Measurements from ENCODE around the gene PSMG1. TPM values are rescaled to one million over a fixed set of nuclear protein-coding genes. Genes with fewer than 3 reads are reported as not detected.

The PSMG1 gene
- total and polyA plus RNA-seq, 2 donors (not counting 1 experiment from before 2014, with no cell fraction given), result 55.5 to 62.3 TPM

DNA sequence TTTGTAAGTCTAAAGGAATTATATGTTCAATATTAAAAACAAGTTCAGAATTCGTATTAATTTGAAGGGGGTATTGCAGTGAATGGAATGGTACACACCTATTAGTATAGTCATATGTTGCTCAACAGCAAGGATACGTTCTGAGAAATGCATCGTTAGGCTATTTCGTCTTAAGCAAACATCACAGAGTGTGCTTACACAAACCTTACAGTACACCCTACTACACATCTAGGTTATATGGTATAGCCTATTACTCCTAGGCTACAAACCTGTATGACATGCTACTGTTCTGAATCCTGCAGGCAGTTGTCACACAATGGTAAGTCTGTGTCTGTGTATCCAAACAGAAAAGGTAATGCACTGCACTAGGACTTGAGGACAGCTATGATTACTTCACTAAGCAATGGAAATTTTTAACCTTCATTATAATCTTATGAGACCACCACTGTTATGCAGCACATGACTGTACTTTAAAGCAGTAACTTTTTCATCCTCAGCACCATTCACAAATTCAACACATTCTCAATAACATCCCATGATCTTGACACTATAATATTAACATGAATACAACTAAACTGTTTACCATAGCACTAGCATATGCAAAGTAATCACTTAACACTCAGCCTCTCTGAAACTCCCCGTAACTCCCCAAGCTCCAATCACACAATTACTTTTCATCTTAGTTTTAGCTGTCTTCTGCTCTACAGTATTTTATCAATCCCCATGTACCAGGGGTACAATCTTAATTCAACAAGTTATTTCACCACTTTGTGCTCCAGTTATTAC lies 14.4 kb upstream of the PSMG1 start:
- H3K9me3 ChIP-seq (ENCODE audit: control insufficient read depth, insufficient read depth, low read depth, low read length), result no peaks in the 10 kb centered on the region
- H3K9ac ChIP-seq (ENCODE audit: insufficient read depth, low read length), result no peak overlapping the region
- TF ChIP-seq EZH2 (IDR thresholded peaks at IDR 0.05; ENCODE audit: low read length, missing control alignments), result no peak
- TF ChIP-seq, protein P1, sequence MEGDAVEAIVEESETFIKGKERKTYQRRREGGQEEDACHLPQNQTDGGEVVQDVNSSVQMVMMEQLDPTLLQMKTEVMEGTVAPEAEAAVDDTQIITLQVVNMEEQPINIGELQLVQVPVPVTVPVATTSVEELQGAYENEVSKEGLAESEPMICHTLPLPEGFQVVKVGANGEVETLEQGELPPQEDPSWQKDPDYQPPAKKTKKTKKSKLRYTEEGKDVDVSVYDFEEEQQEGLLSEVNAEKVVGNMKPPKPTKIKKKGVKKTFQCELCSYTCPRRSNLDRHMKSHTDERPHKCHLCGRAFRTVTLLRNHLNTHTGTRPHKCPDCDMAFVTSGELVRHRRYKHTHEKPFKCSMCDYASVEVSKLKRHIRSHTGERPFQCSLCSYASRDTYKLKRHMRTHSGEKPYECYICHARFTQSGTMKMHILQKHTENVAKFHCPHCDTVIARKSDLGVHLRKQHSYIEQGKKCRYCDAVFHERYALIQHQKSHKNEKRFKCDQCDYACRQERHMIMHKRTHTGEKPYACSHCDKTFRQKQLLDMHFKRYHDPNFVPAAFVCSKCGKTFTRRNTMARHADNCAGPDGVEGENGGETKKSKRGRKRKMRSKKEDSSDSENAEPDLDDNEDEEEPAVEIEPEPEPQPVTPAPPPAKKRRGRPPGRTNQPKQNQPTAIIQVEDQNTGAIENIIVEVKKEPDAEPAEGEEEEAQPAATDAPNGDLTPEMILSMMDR (conservative IDR thresholded peaks at IDR 0.05 in 1 of 2, IDR thresholded peaks at IDR 0.05 in 1 of 2; ENCODE audit: low read depth in 1 of 2, low read length in 2 of 2), result no peak
- H3K27ac ChIP-seq (ENCODE audit: insufficient read depth, low read length), result no peak overlapping the region
- no peaks in the 10 kb centered on the region for H3K27me3 ChIP-seq (ENCODE audit: control insufficient read depth, insufficient read depth, low read length)
- H3K36me3 ChIP-seq (ENCODE audit: control insufficient read depth, insufficient read depth, low read length), result no peaks in the 10 kb centered on the region
- H3K4me3 ChIP-seq (replicated peaks in 1 of 4; ENCODE audit: control extremely low read depth in 1 of 4, insufficient read depth in 1 of 4, low read depth in 3 of 4, low read length in 4 of 4), result no peak overlapping the region
- H4K20me1 ChIP-seq (ENCODE audit: control insufficient read depth, extremely low read depth, insufficient read depth, low read length), result no peaks in the 10 kb centered on the region
- H3K4me2 ChIP-seq (ENCODE audit: extremely low read depth, insufficient read depth, low read length), result no peak overlapping the region
- no peaks in the 10 kb centered on the region for H3K4me1 ChIP-seq (ENCODE audit: control insufficient read depth, extremely low read depth, insufficient read depth, low read length)
- no peak overlapping the region for H2AFZ ChIP-seq (ENCODE audit: low read length)
- H3K79me2 ChIP-seq (ENCODE audit: control insufficient read depth, insufficient read depth, low read length), result no peaks in the 10 kb centered on the region
- DNase-seq (ENCODE audit: low read depth in 2 of 2), result no peak

DNA sequence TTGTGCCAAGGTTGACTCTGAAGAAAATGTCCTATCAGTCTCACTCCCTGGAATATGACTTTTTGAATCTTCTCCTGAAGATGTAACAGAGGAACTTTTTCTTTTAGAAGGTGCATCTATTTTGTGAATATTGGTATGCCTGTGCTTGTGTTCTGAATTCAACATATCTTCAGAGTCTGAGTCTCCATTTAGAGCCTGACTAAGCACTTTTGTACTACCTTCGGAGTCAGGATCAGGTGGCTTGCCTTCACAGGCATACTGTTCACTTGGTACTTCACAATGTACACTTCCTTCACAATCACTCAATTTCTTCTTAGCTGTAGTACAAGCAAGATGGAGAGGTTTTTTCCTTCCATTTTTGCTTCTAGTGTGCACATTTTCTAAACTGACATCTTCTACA lies 13.6 kb upstream of the PSMG1 start:
- Histone ChIP-seq H3K4me3 (replicated peaks in 1 of 4; ENCODE audit: control extremely low read depth in 1 of 4, insufficient read depth in 1 of 4, low read depth in 3 of 4, low read length in 4 of 4) (no peak overlapping the region), H3K9me3 (ENCODE audit: control insufficient read depth, insufficient read depth, low read depth, low read length) (no peaks in the 10 kb centered on the region), H3K9ac (ENCODE audit: insufficient read depth, low read length) (no peak overlapping the region), H3K27me3 (ENCODE audit: control insufficient read depth, insufficient read depth, low read length) (no peaks in the 10 kb centered on the region), H3K36me3 (ENCODE audit: control insufficient read depth, insufficient read depth, low read length) (no peaks in the 10 kb centered on the region), H3K27ac (ENCODE audit: insufficient read depth, low read length) (no peak overlapping the region), H3K4me1 (ENCODE audit: control insufficient read depth, extremely low read depth, insufficient read depth, low read length) (no peaks in the 10 kb centered on the region), H3K4me2 (ENCODE audit: extremely low read depth, insufficient read depth, low read length) (no peak overlapping the region), H4K20me1 (ENCODE audit: control insufficient read depth, extremely low read depth, insufficient read depth, low read length) (no peaks in the 10 kb centered on the region), H3K79me2 (ENCODE audit: control insufficient read depth, insufficient read depth, low read length) (no peaks in the 10 kb centered on the region), H2AFZ (ENCODE audit: low read length) (no peak overlapping the region)
- no peak for DNase-seq (ENCODE audit: low read depth in 2 of 2)
- TF ChIP-seq, protein P1 (conservative IDR thresholded peaks at IDR 0.05 in 1 of 2, IDR thresholded peaks at IDR 0.05 in 1 of 2; ENCODE audit: low read depth in 1 of 2, low read length in 2 of 2), result no peak
- TF ChIP-seq EZH2 (IDR thresholded peaks at IDR 0.05; ENCODE audit: low read length, missing control alignments), result no peak

DNA sequence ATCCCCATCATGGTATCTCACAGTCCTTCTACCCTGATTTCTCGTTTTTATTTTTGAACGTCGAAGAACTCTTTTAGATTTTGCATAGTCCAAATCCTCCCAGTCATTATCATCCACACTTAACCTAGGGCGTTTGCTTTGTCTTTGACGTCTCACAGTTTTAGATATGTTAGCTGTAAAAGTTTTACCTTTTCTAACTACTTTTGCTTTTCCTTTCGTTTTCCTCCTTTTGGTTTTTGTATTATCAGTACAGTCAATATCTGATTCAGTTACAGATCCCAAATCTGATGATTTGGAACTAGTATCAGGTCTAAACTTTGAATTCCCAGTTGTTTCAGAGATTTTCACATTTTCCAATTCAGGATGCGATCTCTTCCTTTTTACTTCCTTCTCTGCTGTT lies 13.1 kb upstream of the PSMG1 start:
- no peaks in the 10 kb centered on the region for H3K79me2 ChIP-seq (ENCODE audit: control insufficient read depth, insufficient read depth, low read length)
- no peak overlapping the region for H2AFZ ChIP-seq (ENCODE audit: low read length)
- no peak overlapping the region for H3K27ac ChIP-seq (ENCODE audit: insufficient read depth, low read length)
- H3K9me3 ChIP-seq (ENCODE audit: control insufficient read depth, insufficient read depth, low read depth, low read length), result no peaks in the 10 kb centered on the region
- H3K4me2 ChIP-seq (ENCODE audit: extremely low read depth, insufficient read depth, low read length), result no peak overlapping the region
- no peak for DNase-seq (ENCODE audit: low read depth in 2 of 2)
- TF ChIP-seq EZH2 (IDR thresholded peaks at IDR 0.05; ENCODE audit: low read length, missing control alignments), result no peak
- TF ChIP-seq, protein P1 (conservative IDR thresholded peaks at IDR 0.05 in 1 of 2, IDR thresholded peaks at IDR 0.05 in 1 of 2; ENCODE audit: low read depth in 1 of 2, low read length in 2 of 2), result no peak
- no peak overlapping the region for H3K4me3 ChIP-seq (replicated peaks in 1 of 4; ENCODE audit: control extremely low read depth in 1 of 4, insufficient read depth in 1 of 4, low read depth in 3 of 4, low read length in 4 of 4)
- no peaks in the 10 kb centered on the region for H3K27me3 ChIP-seq (ENCODE audit: control insufficient read depth, insufficient read depth, low read length)
- no peaks in the 10 kb centered on the region for H3K4me1 ChIP-seq (ENCODE audit: control insufficient read depth, extremely low read depth, insufficient read depth, low read length)
- H3K36me3 ChIP-seq (ENCODE audit: control insufficient read depth, insufficient read depth, low read length), result no peaks in the 10 kb centered on the region
- H3K9ac ChIP-seq (ENCODE audit: insufficient read depth, low read length), result no peak overlapping the region
- H4K20me1 ChIP-seq (ENCODE audit: control insufficient read depth, extremely low read depth, insufficient read depth, low read length), result no peaks in the 10 kb centered on the region
